ENCODE results near the gene ANKIB1. TPM values are rescaled to one million over a fixed set of nuclear protein-coding genes. Genes with fewer than 3 reads are reported as not detected.
"Not testable (repeated sequence)": the region's sequence is repeated elsewhere in the genome, so short reads cannot be mapped to it uniquely, and the experiment has no call there.

ANKIB1 gene
- total RNA-seq, 1 experiment from 2014 or later: 83.8 TPM

DNA sequence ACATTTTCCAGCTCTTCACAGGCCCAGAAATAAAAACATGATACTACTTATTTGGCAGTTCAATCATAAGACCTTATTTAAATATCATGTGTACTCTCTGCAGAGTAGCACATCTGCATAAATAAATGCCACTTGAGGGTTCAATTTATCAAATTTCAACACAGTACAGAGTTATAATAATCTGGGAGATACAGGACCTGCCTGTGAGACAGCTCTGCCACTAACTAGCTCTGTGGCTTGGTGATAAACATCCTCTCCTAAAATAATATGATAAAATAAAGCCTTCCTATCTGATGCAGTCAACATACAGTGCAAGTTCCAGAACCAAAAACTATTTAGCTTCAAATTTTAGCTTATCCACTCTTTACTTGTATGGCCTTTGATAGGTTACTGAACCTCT lies 110.6 kb downstream of the ANKIB1 start:
- Histone ChIP-seq H3K9me3 (ENCODE audit: control insufficient read depth, insufficient read depth, low read depth, low read length) (no peaks in the 10 kb centered on the region), H3K36me3 (ENCODE audit: control insufficient read depth, insufficient read depth, low read length) (peaks cover 3% of the 10 kb centered on the region), H3K27ac (ENCODE audit: low read length) (no peak overlapping the region), H3K27me3 (ENCODE audit: control insufficient read depth, insufficient read depth, low read length) (no peaks in the 10 kb centered on the region), H3K4me3 (ENCODE audit: low read depth in 2 of 2, low read length in 2 of 2) (no peak overlapping the region), H3K4me1 (ENCODE audit: control insufficient read depth, insufficient read depth, low read length) (no peaks in the 10 kb centered on the region)
- no TSS peak for BruUV-seq (replicated peaks)
- TF ChIP-seq REST (IDR thresholded peaks at IDR 0.05; ENCODE audit: insufficient read depth in 1 of 2, low read depth in 2 of 2, low read length in 1 of 2) (no peak), TCF7L2 (IDR thresholded peaks at IDR 0.05; ENCODE audit: low read depth, low read length) (no peak), POLR2AphosphoS5 (IDR thresholded peaks at IDR 0.05; ENCODE audit: low read depth, low read length) (no peak)
- intact Hi-C loops (cut with micrococcal nuclease; ENCODE audit: unreplicated experiment) (no loop called here), in situ Hi-C loops (cut with HindIII; ENCODE audit: low pct_unique_long_range_greater_than_20kb, low sequenced_read_pairs) (no loop called here)
- no peak for DNase-seq (ENCODE audit: low read depth, low spot score)
- no peak for ATAC-seq
- CTCF ChIA-PET: no interaction called here
- POLR2A ChIA-PET: no interaction called here

DNA sequence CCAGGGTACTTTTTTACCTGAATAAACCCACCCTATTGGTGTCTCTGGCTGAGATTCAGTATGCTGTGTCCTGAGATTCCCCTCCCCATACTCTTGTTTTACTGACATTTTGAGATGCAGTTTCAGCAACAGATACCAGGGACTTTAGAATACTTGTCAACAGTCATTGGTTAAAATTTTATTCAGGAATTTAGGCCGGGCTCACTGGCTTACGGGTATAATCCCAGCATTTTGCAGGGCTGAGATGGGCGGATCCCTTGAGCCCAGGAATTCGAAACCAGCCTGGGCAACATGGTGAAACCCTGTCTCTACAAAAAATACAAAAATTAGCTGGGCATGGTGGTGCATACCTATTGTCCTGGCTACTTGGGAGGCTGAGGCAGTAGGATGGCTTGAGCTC lies 111.5 kb downstream of the ANKIB1 start:
- ChIA-PET POLR2A (no interaction called here), CTCF (no interaction called here)
- TF ChIP-seq REST (IDR thresholded peaks at IDR 0.05; ENCODE audit: insufficient read depth in 1 of 2, low read depth in 2 of 2, low read length in 1 of 2): no peak
- TF ChIP-seq, protein P1, sequence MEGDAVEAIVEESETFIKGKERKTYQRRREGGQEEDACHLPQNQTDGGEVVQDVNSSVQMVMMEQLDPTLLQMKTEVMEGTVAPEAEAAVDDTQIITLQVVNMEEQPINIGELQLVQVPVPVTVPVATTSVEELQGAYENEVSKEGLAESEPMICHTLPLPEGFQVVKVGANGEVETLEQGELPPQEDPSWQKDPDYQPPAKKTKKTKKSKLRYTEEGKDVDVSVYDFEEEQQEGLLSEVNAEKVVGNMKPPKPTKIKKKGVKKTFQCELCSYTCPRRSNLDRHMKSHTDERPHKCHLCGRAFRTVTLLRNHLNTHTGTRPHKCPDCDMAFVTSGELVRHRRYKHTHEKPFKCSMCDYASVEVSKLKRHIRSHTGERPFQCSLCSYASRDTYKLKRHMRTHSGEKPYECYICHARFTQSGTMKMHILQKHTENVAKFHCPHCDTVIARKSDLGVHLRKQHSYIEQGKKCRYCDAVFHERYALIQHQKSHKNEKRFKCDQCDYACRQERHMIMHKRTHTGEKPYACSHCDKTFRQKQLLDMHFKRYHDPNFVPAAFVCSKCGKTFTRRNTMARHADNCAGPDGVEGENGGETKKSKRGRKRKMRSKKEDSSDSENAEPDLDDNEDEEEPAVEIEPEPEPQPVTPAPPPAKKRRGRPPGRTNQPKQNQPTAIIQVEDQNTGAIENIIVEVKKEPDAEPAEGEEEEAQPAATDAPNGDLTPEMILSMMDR (IDR thresholded peaks at IDR 0.05): no peak
- no peak for TF ChIP-seq POLR2AphosphoS5 (IDR thresholded peaks at IDR 0.05; ENCODE audit: low read depth, low read length)
- no peak for TF ChIP-seq SIN3A (IDR thresholded peaks at IDR 0.05; ENCODE audit: borderline replicate concordance, insufficient read depth, low read depth, low read length)
- TF ChIP-seq TCF7L2 (IDR thresholded peaks at IDR 0.05; ENCODE audit: low read depth, low read length): no peak
- Histone ChIP-seq H3K4me1 (ENCODE audit: control insufficient read depth, insufficient read depth, low read length) (no peaks in the 10 kb centered on the region), H3K27ac (ENCODE audit: low read length) (no peak overlapping the region), H3K4me3 (ENCODE audit: low read depth in 2 of 2, low read length in 2 of 2) (no peak overlapping the region), H3K9me3 (ENCODE audit: control insufficient read depth, insufficient read depth, low read depth, low read length) (no peaks in the 10 kb centered on the region), H3K27me3 (ENCODE audit: control insufficient read depth, insufficient read depth, low read length) (no peaks in the 10 kb centered on the region), H3K36me3 (ENCODE audit: control insufficient read depth, insufficient read depth, low read length) (peaks cover 2% of the 10 kb centered on the region; the same call in 1 of the 2 replicates)
- DNase-seq (ENCODE audit: low read depth, low spot score) (no peak), ATAC-seq (no peak)
- BruUV-seq (replicated peaks): no TSS peak
- in situ Hi-C loops (cut with HindIII; ENCODE audit: low pct_unique_long_range_greater_than_20kb, low sequenced_read_pairs): no loop called here
- intact Hi-C loops (cut with micrococcal nuclease; ENCODE audit: unreplicated experiment): no loop called here

DNA sequence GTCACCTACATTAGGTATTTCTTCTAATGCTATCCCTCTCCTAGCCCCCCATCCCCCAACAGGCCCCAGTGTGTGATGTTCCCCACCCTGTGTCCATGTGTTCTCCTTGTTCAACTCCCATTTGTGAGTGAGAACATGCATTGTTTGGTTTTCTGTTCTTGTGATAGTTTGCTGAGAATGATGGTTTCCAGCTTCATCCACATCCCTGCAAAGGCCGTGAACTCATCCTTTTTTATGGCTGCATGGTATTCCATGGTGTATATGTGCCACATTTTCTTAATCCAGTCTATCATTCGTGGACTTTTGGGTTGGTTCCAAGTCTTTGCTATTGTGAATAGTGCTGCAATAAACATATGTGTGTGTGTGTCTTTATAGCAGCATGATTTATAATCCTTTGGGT lies 113.4 kb downstream of the ANKIB1 start:
- H3K36me3 ChIP-seq (ENCODE audit: control insufficient read depth, insufficient read depth, low read length); H3K4me1 ChIP-seq (ENCODE audit: control insufficient read depth, insufficient read depth, low read length); CTCF ChIA-PET; H3K27ac ChIP-seq (ENCODE audit: low read length); ATAC-seq; DNase-seq (ENCODE audit: low read depth, low spot score); BruUV-seq (replicated peaks); H3K27me3 ChIP-seq (ENCODE audit: control insufficient read depth, insufficient read depth, low read length); POLR2A ChIA-PET; in situ Hi-C loops (cut with HindIII; ENCODE audit: low pct_unique_long_range_greater_than_20kb, low sequenced_read_pairs); H3K4me3 ChIP-seq (ENCODE audit: low read depth in 2 of 2, low read length in 2 of 2); H3K9me3 ChIP-seq (ENCODE audit: control insufficient read depth, insufficient read depth, low read depth, low read length); intact Hi-C loops (cut with micrococcal nuclease; ENCODE audit: unreplicated experiment): not testable (repeated sequence)
